Activated T-cell treated with anti-CD3 and anti-CD28 coated beads, Interleukin-2, amount 50 U/mL, for 4 hours (primary cell): ENCODE data around the gene PRKCSH. TPM values are rescaled to one million over a fixed set of nuclear protein-coding genes. Genes with fewer than 3 reads are reported as not detected.
A peak's percentile ranks its signal among the peaks of the same experiment; 100 is the strongest.

Experiments used
- ATAC-seq, 2 donors: fragments of 200-7000 bp; cut with Tn5 transposase; one replicate each; pipeline ENCODE4 v1.10.0; 2021
- DNase-seq: peaks from one replicate; pipeline ENCODE4 v3.0.0-alpha.2; 2020
- H3K27me3 Mint-ChIP-seq: one replicate; pipeline ENCODE4 v1.8.0; 2021; ENCODE audit warnings: low read depth, mixed read lengths
- H3K36me3 Mint-ChIP-seq: one replicate; pipeline ENCODE4 v1.8.0; 2022; ENCODE audit warnings: mixed read lengths; ENCODE audit not compliant: insufficient read depth
- H3K4me1 Mint-ChIP-seq: one replicate; pipeline ENCODE4 v1.8.0; 2021; ENCODE audit warnings: low read depth, mixed read lengths
- H3K4me3 Mint-ChIP-seq: one replicate; pipeline ENCODE4 v1.8.0; 2021; ENCODE audit warnings: mild to moderate bottlenecking, moderate library complexity, mixed read lengths
- H3K9me3 Mint-ChIP-seq: one replicate; pipeline ENCODE4 v1.8.0; 2021; ENCODE audit warnings: mixed read lengths
- total RNA-seq, 3 donors: library from RNA; stranded (reverse); gene quantifications; one replicate each; pipeline ENCODE4 v1.2.1, GENCODE V29; 2021

PRKCSH gene
- total RNA-seq, 3 donors from 2014 or later, result 273 to 327 (median 319) TPM

DNA sequence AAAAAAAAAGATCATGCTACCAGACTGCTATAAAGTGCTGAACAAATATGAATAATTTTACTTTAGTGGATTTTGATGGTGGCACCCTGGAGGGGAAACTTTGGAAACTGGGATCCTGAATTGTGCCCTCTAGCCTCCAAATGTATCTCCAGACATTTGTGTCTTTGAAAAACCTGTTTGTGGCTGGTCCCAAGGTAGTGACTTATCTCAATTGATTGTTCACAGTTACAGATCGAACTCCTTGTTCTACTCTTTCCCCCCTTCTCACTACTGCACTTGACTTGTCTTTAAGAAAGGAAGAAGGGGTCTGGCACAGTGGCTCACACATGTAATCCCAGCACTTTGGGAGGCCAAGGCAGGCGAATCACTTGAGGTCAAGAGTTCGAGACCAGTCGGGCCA, 26.8 kb upstream of the PRKCSH start:
- Mint-ChIP-seq H3K9me3 (no peaks in the 10 kb centered on the region), H3K36me3 (no peaks in the 10 kb centered on the region), H3K27me3 (peaks cover 32% of the 10 kb centered on the region), H3K4me3 (no peak overlapping the region), H3K4me1 (no peaks in the 10 kb centered on the region)
- no peak for ATAC-seq
- DNase-seq, result no peak

DNA sequence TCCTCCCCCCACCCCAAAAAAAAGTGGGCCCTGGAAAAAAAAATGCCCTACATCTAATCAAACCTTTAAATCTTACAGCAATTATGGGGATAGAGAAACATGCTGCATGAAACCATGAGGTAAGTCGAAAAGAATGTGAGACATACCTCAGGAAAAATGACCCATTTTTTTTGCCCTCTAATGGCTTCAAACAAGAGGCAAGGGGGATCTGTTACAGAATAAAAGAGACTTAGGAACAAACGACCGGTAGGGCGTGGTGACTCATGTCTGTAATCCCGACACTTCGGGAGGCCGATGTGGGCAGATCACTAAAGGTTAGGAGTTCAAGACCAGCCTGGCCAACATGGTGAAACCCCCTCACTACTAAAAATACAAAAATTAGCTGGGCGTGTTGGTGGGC, 24.8 kb upstream of the PRKCSH start:
- ATAC-seq, result no peak
- no peaks in the 10 kb centered on the region for H3K4me1 Mint-ChIP-seq
- H3K4me3 Mint-ChIP-seq, result no peak overlapping the region
- H3K27me3 Mint-ChIP-seq, result peaks cover 32% of the 10 kb centered on the region
- no peaks in the 10 kb centered on the region for H3K36me3 Mint-ChIP-seq
- no peaks in the 10 kb centered on the region for H3K9me3 Mint-ChIP-seq
- DNase-seq, result no peak

DNA sequence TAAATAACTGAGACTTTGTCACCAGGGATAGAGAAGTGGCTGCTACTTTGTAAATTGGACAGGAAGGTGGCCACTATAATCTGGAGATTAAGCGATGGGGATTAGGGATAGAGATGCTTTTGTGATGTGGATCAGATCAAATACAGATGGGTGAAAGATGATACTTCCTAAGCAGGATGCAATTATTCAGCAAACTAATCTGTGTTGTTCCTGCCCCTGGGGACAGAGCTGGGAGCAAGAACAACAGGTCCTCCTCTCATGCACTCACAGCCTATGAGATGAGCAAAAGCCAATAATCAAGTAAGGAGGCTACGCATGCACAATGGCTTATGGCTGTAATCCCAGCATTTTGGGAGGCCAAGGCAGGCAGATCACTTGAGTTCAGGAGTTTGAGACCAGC, 20.9 kb upstream of the PRKCSH start:
- Mint-ChIP-seq H3K4me3 (no peak overlapping the region), H3K36me3 (no peaks in the 10 kb centered on the region), H3K9me3 (no peaks in the 10 kb centered on the region), H3K27me3 (peaks cover 34% of the 10 kb centered on the region), H3K4me1 (peaks cover 10% of the 10 kb centered on the region)
- no peak for DNase-seq
- no peak for ATAC-seq

DNA sequence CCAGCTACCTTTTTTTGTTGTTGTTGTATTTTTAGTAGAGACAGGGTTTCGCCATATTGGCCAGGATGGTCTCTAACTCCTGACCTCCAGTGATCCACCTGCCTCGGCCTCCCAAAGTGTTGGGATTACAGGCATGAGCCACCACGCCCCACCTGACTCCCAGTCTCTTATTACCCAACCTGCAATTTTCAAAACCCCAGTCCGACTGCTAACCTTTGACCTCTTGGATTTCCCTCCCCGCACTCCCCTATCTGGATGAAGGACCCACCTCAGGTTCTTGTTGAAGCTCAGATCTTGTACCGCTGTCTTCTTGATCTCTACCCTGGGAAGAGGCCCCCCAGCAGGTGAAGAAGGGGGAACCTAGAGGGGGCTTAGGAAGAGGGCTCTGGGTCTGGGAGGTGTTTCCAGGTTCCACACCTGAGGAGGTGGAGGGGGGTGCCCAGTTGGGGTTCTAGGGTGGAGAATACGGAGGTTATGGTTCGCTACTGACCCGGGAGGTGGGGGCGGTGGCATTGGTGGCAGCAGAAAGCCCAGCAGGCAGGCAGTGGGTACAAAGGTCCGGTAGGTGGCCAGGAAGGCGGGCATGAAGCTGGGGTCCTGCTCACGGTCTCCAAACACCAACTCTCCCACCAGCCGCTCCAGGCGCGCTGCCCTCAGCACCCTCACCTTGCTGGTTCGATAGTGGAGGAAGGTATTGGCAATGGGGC, 18.9 kb upstream of the PRKCSH start:
- Mint-ChIP-seq H3K4me3 (no peak overlapping the region), H3K36me3 (no peaks in the 10 kb centered on the region), H3K4me1 (peaks cover 22% of the 10 kb centered on the region), H3K27me3 (peaks cover 43% of the 10 kb centered on the region), H3K9me3 (no peaks in the 10 kb centered on the region)
- no peak for ATAC-seq
- no peak for DNase-seq

DNA sequence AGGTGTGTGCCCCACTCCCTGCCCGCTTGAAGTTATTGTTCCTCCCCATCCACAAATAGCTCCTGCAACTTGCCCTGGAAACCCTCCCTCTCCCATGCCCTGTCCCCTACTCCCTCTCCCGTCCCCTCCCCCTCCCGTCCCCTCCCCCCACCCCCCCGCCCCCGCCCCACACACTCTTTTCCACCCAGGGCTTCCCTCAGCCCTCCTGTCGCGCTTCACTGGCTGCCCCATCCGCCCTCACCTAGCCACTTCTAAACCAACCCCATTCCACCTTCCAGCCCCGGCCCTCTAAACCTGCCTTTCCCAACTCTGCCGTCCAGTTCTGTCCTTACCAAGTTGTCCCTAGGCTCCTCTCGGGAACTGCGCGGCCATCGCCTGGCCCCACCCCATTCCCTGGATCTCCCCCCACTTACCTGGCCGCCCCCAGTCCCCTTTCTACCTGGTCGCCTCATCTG, 17.3 kb upstream of the PRKCSH start:
- no peaks in the 10 kb centered on the region for H3K9me3 Mint-ChIP-seq
- peaks cover 36% of the 10 kb centered on the region for H3K4me1 Mint-ChIP-seq
- DNase-seq (no peak), ATAC-seq (no peak)
- H3K4me3 Mint-ChIP-seq, result peak overlapping the region; percentile 33
- H3K27me3 Mint-ChIP-seq, result peaks cover 53% of the 10 kb centered on the region
- no peaks in the 10 kb centered on the region for H3K36me3 Mint-ChIP-seq

DNA sequence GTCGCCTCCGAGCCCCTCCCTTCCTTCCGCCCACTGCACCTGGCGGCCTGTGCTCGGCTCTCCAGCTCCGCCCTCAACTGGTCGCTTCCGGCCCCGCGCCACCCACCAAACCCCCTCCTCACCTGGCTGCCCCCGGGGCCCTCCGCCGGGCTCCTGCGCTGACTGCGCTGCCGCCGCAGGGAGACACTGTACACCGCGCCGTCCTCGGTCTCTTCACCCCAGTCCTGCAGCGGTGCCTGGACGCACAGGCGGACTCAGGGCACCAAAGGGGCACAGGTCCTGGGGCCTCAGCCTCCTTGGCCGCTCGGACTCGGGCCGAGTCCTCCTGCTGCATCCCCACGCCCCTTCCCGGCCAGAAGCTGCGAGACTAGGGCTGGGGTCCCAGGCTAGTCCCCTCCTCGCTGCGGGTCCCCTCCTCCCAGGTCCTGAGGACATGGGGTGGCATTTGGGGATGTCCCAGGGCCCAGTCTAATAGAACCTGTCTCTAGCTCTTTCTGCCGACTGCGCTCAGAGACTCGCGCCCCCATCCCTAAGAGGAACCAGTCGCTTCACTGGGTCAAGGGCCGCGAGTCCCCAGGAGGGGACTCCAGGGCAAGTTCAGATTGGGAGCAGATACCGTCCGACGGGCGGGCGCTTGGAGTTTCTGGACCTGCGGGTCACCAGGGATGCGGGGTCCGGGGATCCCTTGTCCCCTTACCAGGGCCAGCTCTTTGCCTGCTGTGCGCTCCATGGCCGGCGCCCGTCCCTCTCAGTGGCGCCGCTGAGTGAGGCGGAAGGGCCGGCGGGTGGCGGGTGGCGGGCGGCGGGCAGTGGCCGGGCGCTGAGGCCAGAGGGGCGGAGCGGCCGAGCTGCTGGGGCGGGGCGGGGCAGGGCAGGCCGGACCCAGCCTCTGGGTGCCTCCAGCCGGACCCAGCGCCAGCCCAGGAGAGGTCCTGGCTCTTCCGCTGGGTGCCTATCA, 16.6 kb upstream of the PRKCSH start, which contains the start of gene RGL3:
RGL3 (minus strand) TSS at position 766 of the 958 bp plus-strand sequence; CDS start at position 730, 36 bp downstream.
- DNase-seq (no peak), ATAC-seq (no peak)
- peaks cover 61% of the 10 kb centered on the region for H3K27me3 Mint-ChIP-seq
- no peaks in the 10 kb centered on the region for H3K36me3 Mint-ChIP-seq
- peak within 1 kb of the TSS; percentile 33 for H3K4me3 Mint-ChIP-seq
- no peaks in the 10 kb centered on the region for H3K9me3 Mint-ChIP-seq
- peaks cover 43% of the 10 kb centered on the region for H3K4me1 Mint-ChIP-seq

DNA sequence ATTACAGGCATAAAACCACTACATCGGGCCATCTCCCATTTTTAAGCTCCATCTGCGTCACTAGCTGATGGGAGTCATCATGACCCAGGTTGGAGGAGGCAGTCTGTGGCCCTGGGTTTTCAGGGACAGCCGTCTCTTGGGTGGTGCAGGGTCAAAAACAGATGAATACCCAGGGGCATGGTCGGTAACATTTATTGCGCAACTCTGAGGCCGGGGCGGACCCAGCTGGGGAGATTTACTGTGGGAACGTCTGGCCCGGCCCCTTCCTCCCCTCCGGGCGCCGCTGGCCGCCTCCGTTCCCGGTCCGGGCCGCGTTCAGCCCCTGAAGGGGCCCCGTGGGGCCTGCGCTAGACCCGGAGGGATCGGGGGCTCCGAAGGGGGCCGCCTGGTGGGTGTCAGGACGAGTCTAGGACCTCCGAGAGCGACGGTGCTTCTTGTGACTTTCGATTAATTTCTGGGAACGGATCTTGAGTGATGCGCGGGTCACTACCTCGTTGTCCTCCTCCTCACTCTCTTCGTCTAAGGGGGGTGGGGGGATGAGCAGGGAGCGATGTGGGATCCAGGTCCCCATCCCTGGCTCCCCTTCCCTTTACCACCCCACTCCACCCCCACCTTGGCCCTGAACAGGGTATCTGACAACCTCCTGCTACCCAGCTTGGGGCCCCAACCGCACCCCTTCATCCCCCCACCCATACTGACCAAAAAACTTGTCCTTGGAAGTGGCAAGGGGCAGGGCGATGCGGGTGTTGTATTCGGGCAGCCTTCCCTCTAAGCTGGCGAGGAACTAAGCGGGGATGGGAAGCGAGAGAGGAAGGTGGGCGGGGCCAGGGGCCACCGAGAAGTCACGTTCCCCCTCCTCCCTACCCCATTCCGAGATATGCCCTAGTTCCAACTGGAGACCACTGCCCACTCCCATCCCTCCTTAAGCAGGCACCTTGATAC, 14.7 kb upstream of the PRKCSH start:
- DNase-seq (no peak), ATAC-seq (no peak)
- H3K4me1 Mint-ChIP-seq, result peaks cover 43% of the 10 kb centered on the region
- H3K27me3 Mint-ChIP-seq, result peaks cover 64% of the 10 kb centered on the region
- H3K36me3 Mint-ChIP-seq, result no peaks in the 10 kb centered on the region
- peak overlapping the region; percentile 58 for H3K4me3 Mint-ChIP-seq
- H3K9me3 Mint-ChIP-seq, result no peaks in the 10 kb centered on the region

DNA sequence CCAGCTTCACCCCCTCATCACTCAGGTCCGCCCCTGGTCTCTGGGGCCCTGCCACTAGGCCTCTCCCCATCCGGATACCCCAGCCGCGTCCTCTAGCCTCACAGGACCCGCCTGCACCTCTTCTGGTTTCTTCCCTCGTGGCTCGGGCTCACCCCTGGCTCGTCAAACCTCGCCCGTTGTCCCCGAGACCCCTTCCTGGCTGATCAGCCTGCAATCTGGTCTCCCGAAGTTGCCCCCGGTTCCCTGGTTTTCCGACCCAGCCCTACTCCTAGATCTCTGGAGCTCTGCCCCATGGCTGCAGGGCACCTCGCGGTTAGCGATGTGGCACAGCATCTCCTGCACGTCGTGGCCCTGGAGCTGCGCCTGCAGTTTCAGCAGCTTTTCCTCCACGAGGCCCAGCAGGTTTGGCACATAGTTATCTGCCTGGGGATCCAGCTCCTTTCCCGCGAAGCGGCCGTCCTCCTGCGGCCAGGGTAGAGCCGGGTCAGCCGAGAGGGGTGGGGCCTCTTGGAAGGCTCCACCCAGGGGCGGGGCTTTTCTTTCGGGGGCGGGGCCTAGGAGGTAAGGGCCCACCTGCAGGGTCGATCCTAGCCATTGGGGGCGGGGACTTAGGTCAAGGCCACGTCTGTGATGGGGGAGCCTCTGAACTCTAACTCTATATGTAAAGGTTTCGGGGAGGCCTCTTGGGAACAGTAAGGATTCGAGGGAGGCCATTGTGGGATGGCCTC, 13.9 kb upstream of the PRKCSH start:
- no peaks in the 10 kb centered on the region for H3K36me3 Mint-ChIP-seq
- peaks cover 61% of the 10 kb centered on the region for H3K27me3 Mint-ChIP-seq
- no peak for DNase-seq
- peak overlapping the region; percentile 58 for H3K4me3 Mint-ChIP-seq
- peak; percentile 49 to 62 for ATAC-seq
- peaks cover 43% of the 10 kb centered on the region for H3K4me1 Mint-ChIP-seq
- no peaks in the 10 kb centered on the region for H3K9me3 Mint-ChIP-seq

DNA sequence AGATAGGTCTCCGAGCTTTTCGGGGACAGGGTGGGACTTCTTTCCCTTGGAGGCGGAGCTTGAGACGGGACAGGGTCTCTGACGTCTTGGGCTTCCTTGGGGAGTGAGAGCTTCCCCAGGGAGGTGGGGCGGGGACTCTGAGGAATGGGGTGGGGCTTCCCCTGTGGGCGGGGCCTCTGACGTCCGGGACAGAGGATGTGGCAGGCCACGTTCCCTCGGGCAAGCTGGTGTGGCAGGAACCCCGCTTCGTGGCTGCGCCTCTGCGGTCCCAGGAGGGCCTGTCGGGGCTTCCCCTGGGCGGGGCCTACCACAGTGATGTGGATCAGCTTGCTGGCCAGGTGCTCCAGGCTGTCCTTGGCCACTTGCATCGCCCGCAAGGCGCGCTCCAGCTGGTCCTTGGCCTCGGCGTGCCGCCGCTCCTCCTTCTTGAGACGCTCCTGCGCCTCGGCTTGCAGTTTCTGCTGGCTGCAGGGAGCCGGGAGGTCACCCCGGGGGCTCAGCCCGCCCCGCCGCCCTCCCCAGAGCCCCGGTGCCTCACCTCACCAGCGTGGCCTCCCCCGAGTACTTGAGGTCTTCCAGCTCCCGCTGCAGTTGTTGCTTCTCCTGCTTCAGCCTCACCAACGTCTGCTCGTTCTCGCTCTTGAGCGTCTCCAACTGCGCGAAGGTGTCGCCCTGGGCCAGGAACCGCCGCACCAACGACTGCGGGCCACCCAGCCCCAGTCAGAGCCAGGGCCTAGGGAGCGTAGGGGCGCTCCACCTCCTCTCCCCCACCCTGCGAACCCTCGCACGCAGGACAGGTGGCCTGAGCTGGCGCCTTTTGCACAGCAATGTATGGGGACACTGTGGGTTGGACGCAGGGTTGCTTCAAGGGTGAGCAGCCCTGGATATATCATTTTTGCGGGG, 13.0 kb upstream of the PRKCSH start:
- H3K27me3 Mint-ChIP-seq, result peaks cover 61% of the 10 kb centered on the region
- ATAC-seq (peak; percentile 61 to 67), DNase-seq (peak; percentile 45)
- peak overlapping the region; percentile 58 for H3K4me3 Mint-ChIP-seq
- no peaks in the 10 kb centered on the region for H3K9me3 Mint-ChIP-seq
- H3K4me1 Mint-ChIP-seq, result peaks cover 43% of the 10 kb centered on the region
- H3K36me3 Mint-ChIP-seq, result no peaks in the 10 kb centered on the region

DNA sequence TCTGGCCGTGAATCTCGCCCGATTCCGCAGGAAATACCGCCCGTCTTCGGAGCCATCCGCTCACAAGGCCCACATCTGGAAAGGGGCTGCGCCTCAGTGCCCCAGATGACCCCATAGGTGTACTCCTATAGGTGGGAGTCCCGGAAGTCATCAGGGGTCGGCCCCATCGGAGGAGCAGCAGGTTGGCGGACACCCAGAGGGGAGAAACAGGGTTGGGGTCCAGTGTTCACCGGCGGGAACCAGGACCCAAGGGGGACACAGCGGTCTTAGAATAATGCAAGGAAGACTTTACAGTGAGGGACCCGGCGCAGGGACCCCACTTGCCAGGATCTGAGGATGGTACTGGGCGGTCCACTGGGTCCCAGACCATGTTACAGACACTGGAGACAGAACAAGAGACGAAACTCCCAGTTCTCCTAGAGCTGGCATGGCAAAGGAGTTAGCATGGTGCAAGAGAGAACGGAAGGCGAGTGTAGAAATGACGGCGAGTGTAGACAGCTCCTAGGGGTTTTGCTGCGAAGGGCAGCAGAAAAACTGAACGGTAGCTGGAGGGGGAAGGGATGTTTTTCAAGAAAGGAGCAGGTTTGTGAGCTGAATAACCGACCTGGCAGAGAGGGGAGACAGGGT, 12.2 kb upstream of the PRKCSH start:
- no peak for ATAC-seq
- DNase-seq, result no peak
- Mint-ChIP-seq H3K4me3 (peak overlapping the region; percentile 58), H3K4me1 (peaks cover 41% of the 10 kb centered on the region), H3K36me3 (no peaks in the 10 kb centered on the region), H3K9me3 (no peaks in the 10 kb centered on the region), H3K27me3 (peaks cover 54% of the 10 kb centered on the region)

DNA sequence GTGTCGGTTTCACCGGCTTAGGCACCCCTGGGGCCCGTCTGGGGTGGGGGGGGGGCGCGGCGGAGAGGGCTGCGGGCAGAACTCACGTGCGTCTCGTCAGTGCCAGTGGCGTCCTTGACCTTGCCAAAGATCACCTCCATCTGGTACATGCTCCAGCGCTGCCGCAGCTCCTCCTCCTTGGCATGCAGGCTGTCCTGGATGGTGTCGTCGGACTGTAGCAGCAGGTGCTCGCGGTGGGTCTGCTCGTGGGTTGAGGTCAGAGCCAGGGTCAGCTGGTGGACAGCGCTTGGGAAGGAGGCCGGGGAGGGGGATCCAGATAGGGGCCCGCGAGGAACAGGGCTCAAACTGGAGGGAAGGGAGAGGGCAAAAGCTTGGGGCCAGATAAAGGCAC, 11.6 kb upstream of the PRKCSH start:
- no peak overlapping the region for H3K4me3 Mint-ChIP-seq
- H3K27me3 Mint-ChIP-seq, result peaks cover 49% of the 10 kb centered on the region
- ATAC-seq (no peak), DNase-seq (no peak)
- H3K9me3 Mint-ChIP-seq, result no peaks in the 10 kb centered on the region
- no peaks in the 10 kb centered on the region for H3K36me3 Mint-ChIP-seq
- H3K4me1 Mint-ChIP-seq, result peaks cover 36% of the 10 kb centered on the region

DNA sequence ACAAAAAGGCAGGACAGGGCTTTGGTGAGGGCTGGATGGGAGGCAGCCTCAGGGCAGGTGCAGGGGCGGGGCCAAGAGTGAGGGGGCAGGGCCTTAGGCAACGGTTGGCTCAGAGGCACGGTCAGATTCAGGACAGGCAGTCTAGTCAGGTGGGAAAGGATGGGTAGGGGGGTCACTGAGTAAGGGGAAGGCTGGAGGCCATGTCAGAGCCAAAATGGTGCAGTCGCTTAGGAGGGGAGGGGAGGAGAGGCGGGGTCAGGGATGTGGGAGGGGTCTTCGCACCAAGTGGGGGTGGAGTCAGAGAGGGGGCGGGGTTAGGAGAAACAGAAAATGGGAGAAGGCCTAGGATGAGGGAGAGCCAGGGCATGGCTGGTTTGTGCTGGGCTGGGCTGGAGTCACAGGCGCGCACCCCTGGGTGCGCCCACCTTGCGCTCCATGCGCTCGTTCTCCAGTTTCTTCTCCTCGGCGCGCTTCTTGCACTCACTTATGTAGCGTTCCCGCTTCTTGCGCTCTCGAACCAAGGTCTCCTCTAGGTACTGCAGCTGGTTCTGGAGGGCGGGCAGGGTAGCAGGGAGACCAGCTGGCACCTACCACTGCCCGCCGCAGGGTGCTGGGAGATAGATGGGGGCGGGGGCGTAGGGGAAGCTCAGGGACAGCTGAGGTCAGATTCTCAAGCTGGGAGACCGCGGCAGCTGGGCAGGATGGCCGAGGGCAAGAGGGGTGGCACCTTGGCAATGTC, 9.5 kb upstream of the PRKCSH start:
- H3K4me1 Mint-ChIP-seq, result peaks cover 27% of the 10 kb centered on the region
- ATAC-seq (no peak), DNase-seq (no peak)
- no peak overlapping the region for H3K4me3 Mint-ChIP-seq
- no peaks in the 10 kb centered on the region for H3K36me3 Mint-ChIP-seq
- H3K9me3 Mint-ChIP-seq, result no peaks in the 10 kb centered on the region
- H3K27me3 Mint-ChIP-seq, result peaks cover 34% of the 10 kb centered on the region
